ENCODE results near the gene EEPD1. TPM values are rescaled to one million over a fixed set of nuclear protein-coding genes. Genes with fewer than 3 reads are reported as not detected.

EEPD1 gene
- total RNA-seq, 2 donors from 2014 or later: 4.0 to 6.8 TPM

DNA sequence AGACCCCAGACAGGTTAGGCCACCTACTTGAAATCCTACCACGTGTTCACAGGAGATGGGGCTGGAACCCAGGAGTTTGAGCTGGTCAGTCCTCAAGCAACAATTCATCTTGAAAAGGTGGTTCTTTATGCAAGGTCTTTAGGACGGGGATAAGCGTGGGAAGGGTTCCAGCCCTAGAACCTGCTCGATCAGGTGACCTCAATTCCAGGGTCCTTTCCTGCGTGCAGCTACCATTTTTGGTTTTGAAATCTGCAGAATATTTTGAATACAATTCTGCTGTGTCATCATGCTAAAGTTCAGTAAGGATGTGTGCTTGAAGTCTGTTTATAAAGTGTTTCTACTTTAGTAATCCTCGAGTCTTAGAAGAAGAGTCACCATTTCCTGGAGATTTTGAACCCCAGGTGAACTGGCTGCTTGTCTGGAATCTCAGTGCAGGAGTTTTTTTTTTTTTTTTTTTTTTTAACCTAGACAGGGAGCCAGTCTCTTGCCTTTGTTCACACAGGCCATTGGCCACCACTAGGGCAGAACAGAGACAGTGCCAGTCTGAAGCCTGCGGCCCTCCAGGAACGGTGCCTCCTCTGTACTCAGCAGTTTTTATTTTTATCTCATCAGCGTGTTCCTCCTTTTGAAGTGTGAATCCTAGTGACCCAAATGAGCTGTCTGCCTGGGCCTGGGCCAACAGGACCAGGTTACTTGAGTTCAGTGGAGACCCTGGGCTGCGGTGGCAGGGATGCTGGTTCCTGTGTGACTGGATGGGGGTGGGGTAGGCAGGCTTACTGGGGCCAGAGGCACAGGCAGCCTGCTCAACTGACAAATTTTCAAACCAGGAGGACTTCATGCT, 54.6 kb downstream of the EEPD1 start:
- H3K9me3 ChIP-seq: no peaks in the 10 kb centered on the region
- TF ChIP-seq, protein P1, sequence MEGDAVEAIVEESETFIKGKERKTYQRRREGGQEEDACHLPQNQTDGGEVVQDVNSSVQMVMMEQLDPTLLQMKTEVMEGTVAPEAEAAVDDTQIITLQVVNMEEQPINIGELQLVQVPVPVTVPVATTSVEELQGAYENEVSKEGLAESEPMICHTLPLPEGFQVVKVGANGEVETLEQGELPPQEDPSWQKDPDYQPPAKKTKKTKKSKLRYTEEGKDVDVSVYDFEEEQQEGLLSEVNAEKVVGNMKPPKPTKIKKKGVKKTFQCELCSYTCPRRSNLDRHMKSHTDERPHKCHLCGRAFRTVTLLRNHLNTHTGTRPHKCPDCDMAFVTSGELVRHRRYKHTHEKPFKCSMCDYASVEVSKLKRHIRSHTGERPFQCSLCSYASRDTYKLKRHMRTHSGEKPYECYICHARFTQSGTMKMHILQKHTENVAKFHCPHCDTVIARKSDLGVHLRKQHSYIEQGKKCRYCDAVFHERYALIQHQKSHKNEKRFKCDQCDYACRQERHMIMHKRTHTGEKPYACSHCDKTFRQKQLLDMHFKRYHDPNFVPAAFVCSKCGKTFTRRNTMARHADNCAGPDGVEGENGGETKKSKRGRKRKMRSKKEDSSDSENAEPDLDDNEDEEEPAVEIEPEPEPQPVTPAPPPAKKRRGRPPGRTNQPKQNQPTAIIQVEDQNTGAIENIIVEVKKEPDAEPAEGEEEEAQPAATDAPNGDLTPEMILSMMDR (IDR thresholded peaks at IDR 0.05): peak in 1 of 2 donors; percentile 37
- H3K27ac ChIP-seq: peak overlapping the region in 1 of 2 donors; percentile 15
- DNase-seq (ENCODE audit: low spot score): peak; percentile 66
- no peaks in the 10 kb centered on the region for H3K36me3 ChIP-seq
- H3K4me3 ChIP-seq: no peak overlapping the region
- no peaks in the 10 kb centered on the region for H3K27me3 ChIP-seq
- H3K4me1 ChIP-seq: peaks cover 0 to 66% of the 10 kb centered on the region in 2 donors

DNA sequence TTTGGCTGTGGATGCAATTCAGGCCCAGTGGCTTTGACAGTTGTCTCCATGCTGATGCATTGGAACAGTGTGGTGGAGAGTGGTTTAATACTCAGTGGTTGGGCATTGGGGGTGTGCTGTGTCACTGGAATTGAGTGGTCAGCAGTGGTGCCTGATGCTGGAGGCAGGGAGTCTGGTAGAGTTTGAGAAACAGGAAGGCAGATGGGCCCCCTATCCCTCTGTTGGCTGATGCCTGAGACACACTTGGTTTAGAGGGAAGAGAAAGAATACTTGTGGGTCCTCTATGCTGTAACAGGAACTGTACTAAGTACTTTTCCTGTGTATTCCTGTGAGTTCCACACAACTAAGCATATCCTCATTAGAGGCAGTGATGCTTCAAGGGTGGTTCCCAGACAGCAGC, 55.4 kb downstream of the EEPD1 start:
- DNase-seq (ENCODE audit: low spot score): no peak
- H3K4me3 ChIP-seq: no peak overlapping the region
- H3K4me1 ChIP-seq: peaks cover 0 to 58% of the 10 kb centered on the region in 2 donors
- no peaks in the 10 kb centered on the region for H3K9me3 ChIP-seq
- no peaks in the 10 kb centered on the region for H3K27me3 ChIP-seq
- no peaks in the 10 kb centered on the region for H3K36me3 ChIP-seq
- H3K27ac ChIP-seq: no peak overlapping the region
- TF ChIP-seq, protein P1 (IDR thresholded peaks at IDR 0.05): no peak

GRCh38 chr7:36208997-36209813, 56.2 kb downstream of the EEPD1 start:
- Histone ChIP-seq H3K4me1 (peaks cover 0 to 55% of the 10 kb centered on the region in 2 donors), H3K36me3 (no peaks in the 10 kb centered on the region), H3K9me3 (no peaks in the 10 kb centered on the region), H3K27ac (no peak overlapping the region), H3K27me3 (no peaks in the 10 kb centered on the region), H3K4me3 (no peak overlapping the region)
- TF ChIP-seq, protein P1 (IDR thresholded peaks at IDR 0.05): no peak
- no peak for DNase-seq (ENCODE audit: low spot score)

GRCh38 chr7:36209814-36210183, 56.7 kb downstream of the EEPD1 start:
- H3K36me3 ChIP-seq: no peaks in the 10 kb centered on the region
- TF ChIP-seq, protein P1 (IDR thresholded peaks at IDR 0.05): no peak
- H3K4me1 ChIP-seq: peaks cover 0 to 51% of the 10 kb centered on the region in 2 donors
- H3K9me3 ChIP-seq: no peaks in the 10 kb centered on the region
- no peak overlapping the region for H3K27ac ChIP-seq
- no peak overlapping the region for H3K4me3 ChIP-seq
- no peaks in the 10 kb centered on the region for H3K27me3 ChIP-seq
- DNase-seq (ENCODE audit: low spot score): no peak

DNA sequence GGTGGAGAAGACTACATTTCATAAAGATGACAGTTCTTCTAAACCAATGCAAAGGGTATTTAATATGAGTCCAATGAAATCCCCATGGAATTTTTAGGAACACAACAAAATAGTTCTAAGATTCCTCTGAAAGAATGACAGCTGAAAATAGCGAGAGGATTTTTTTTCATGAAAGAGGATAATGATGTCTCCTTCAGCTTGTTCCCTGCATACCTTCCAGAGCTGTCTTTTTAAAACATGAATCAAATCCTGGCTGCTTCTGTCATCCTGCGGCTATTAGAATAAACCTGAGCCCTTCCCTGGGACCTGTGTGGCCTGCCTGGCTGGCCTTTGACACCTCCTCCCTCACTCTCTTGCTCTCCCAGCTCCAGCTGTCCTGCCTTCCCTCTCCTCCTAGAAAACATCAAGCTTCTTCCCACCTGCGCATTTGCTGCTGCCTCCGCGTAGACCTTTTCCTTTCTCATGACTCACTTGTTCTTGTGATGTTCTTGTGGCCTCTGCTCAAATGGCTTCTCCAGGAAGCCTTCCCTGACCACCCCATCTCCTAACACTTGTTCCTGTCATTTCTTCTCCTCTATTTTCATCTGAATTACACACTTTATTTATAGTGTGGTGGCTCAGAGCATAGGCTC, 57.4 kb downstream of the EEPD1 start:
- peaks cover 0 to 45% of the 10 kb centered on the region in 2 donors for H3K4me1 ChIP-seq
- TF ChIP-seq, protein P1 (IDR thresholded peaks at IDR 0.05): no peak

More for the DNA sequence above, 57.4 kb downstream of the EEPD1 start:
- H3K27me3 ChIP-seq: no peaks in the 10 kb centered on the region
- H3K27ac ChIP-seq: no peak overlapping the region
- no peaks in the 10 kb centered on the region for H3K36me3 ChIP-seq
- no peaks in the 10 kb centered on the region for H3K9me3 ChIP-seq
- no peak for DNase-seq (ENCODE audit: low spot score)
- no peak overlapping the region for H3K4me3 ChIP-seq

All from right atrium auricular region (tissue), 2 donors.